GM12892 (cell line): ENCODE results near the gene ZNF853.
"Not testable (repeated sequence)": the region's sequence is repeated elsewhere in the genome, so short reads cannot be mapped to it uniquely, and the experiment has no call there.

Source experiments
- DNase-seq: peaks from one replicate; pipeline ENCODE4 v3.0.0; 2011; ENCODE audit not compliant: insufficient read length
- FAIRE-seq: peaks from 2 replicates; lab custom pipeline; 2011; peaks lifted over from hg19 to GRCh38; lab: Jason Lieb, UNC
- POLR2A ChIP-seq: IDR thresholded peaks from 2 replicates; pipeline ENCODE4 v1.6.1; 2011; ENCODE audit warnings: low read depth, low read length, control low read depth
- POLR2AphosphoS5 ChIP-seq: IDR thresholded peaks from 2 replicates; pipeline ENCODE4 v1.6.1; 2011; ENCODE audit warnings: low read depth, low read length, control low read depth
- TAF1 ChIP-seq: IDR thresholded peaks from 2 replicates; pipeline ENCODE4 v1.6.1; 2011; ENCODE audit warnings: low read depth, mild to moderate bottlenecking, control low read depth, low read length, borderline replicate concordance

ZNF853 gene

GRCh38 chr7:6579446-6579845 is 36.0 kb upstream of the ZNF853 start:
- no peak for TF ChIP-seq POLR2AphosphoS5
- TF ChIP-seq POLR2A = no peak
- TF ChIP-seq TAF1 = no peak
- DNase-seq (no peak), FAIRE-seq (no peak)

GRCh38 chr7:6585746-6586432 is 29.5 kb upstream of the ZNF853 start:
- FAIRE-seq, DNase-seq: not testable (repeated sequence)

- TF ChIP-seq TAF1 = no peak
- no peak for TF ChIP-seq POLR2A
- no peak for TF ChIP-seq POLR2AphosphoS5
- FAIRE-seq (no peak), DNase-seq (no peak)
Measured at GRCh38 chr7:6588566-6588965, 26.8 kb upstream of the ZNF853 start.

- DNase-seq = no peak
- TF ChIP-seq POLR2AphosphoS5 = no peak
- TF ChIP-seq POLR2A = no peak
- no peak for TF ChIP-seq TAF1
- no peak for FAIRE-seq
Measured at GRCh38 chr7:6589151-6589828, 26.1 kb upstream of the ZNF853 start.

GRCh38 chr7:6589829-6590644 is 25.4 kb upstream of the ZNF853 start, which contains the start of gene INTS15:
TSS of gene INTS15 (plus strand) at chr7:6590021. CDS start at chr7:6590284, 263 bp downstream.
- DNase-seq (peak; percentile 82), FAIRE-seq (peak; percentile 92)
- peak; percentile 94 for TF ChIP-seq TAF1
- TF ChIP-seq POLR2AphosphoS5 = peak; percentile 73; the same call in 1 of the 2 replicates
- peak; percentile 90 for TF ChIP-seq POLR2A

GRCh38 chr7:6590645-6591110 is 24.7 kb upstream of the ZNF853 start:
- DNase-seq (no peak), FAIRE-seq (no peak)
- TF ChIP-seq POLR2A (no peak), POLR2AphosphoS5 (no peak), TAF1 (no peak)

GRCh38 chr7:6600093-6600492 is 15.3 kb upstream of the ZNF853 start:
- TF ChIP-seq TAF1 = no peak
- no peak for TF ChIP-seq POLR2AphosphoS5
- no peak for TF ChIP-seq POLR2A
- FAIRE-seq = no peak

GRCh38 chr7:6604458-6604857 is 11.0 kb upstream of the ZNF853 start:
- DNase-seq = no peak
- FAIRE-seq = no peak
- no peak for TF ChIP-seq TAF1
- no peak for TF ChIP-seq POLR2A
- no peak for TF ChIP-seq POLR2AphosphoS5

More at GRCh38 chr7:6600093-6600492, 15.3 kb upstream of the ZNF853 start:
- no peak for DNase-seq

- FAIRE-seq (no peak), DNase-seq (no peak)
- TF ChIP-seq POLR2A (no peak), TAF1 (no peak), POLR2AphosphoS5 (no peak)
Measured at GRCh38 chr7:6606866-6607583, 8.4 kb upstream of the ZNF853 start.

- FAIRE-seq (no peak), DNase-seq (no peak)
- no peak for TF ChIP-seq TAF1
- TF ChIP-seq POLR2A = no peak
- TF ChIP-seq POLR2AphosphoS5 = no peak
Measured at GRCh38 chr7:6607651-6608051, 7.8 kb upstream of the ZNF853 start.

GRCh38 chr7:6608081-6608480 is 7.3 kb upstream of the ZNF853 start:
- no peak for FAIRE-seq
- DNase-seq = no peak
- TF ChIP-seq TAF1 (no peak), POLR2AphosphoS5 (no peak), POLR2A (no peak)
